HepG2 (cell line): Measurements from ENCODE around the gene CBLC. TPM values are rescaled to one million over a fixed set of nuclear protein-coding genes. Genes with fewer than 3 reads are reported as not detected.

Experiments
- AGO2 ChIP-seq: fragments of 200-400 bp; formaldehyde crosslinking; optimal IDR thresholded peaks from 2 replicates; pipeline ENCODE3; 2017; ENCODE audit warnings: mild to moderate bottlenecking, low read depth, low read length, moderate library complexity
- ARID2 ChIP-seq: sonication (generic); formaldehyde crosslinking; IDR thresholded peaks from 2 replicates; pipeline ENCODE4 v1.8.1; 2022; ENCODE audit warnings: mild to moderate bottlenecking, missing genetic modification reagents, borderline replicate concordance
- CEBPZ ChIP-seq: IDR thresholded peaks from 2 replicates; pipeline ENCODE4 v1.6.1; 2012; ENCODE audit warnings: low read length, improper control_type of control experiment
- EEA1 ChIP-seq: sonication (generic); formaldehyde crosslinking; IDR thresholded peaks from 2 replicates; pipeline ENCODE4 v1.5.1; 2020; ENCODE audit warnings: mild to moderate bottlenecking, missing genetic modification reagents, borderline replicate concordance
- ELF4 ChIP-seq: sonication (generic); formaldehyde crosslinking; IDR thresholded peaks from 2 replicates; pipeline ENCODE4 v1.5.0; 2020; ENCODE audit warnings: missing genetic modification reagents, mild to moderate bottlenecking, moderate library complexity, borderline replicate concordance
- FOXK2 ChIP-seq: fragments of 450-650 bp; IDR thresholded peaks from 2 replicates; pipeline ENCODE4 v1.6.1; 2016
- HOXD1 ChIP-seq: sonication (generic); formaldehyde crosslinking; IDR thresholded peaks from 2 replicates; pipeline ENCODE4 v1.5.0; 2020; ENCODE audit warnings: missing genetic modification reagents
- MXD3 ChIP-seq: IDR thresholded peaks from 2 replicates; pipeline ENCODE4 v1.6.1; 2016; ENCODE audit warnings: mild to moderate bottlenecking, missing biosample characterization, missing genetic modification reagents
- NFYB ChIP-seq: sonication (generic); formaldehyde crosslinking; IDR thresholded peaks from 2 replicates; pipeline ENCODE4 v1.4.0; 2020; ENCODE audit warnings: missing genetic modification reagents
- NR2C2 ChIP-seq: sonication (generic); formaldehyde crosslinking; IDR thresholded peaks from 2 replicates; pipeline ENCODE4 v1.4.0; 2020; ENCODE audit warnings: missing genetic modification reagents, mild to moderate bottlenecking, moderate library complexity, borderline replicate concordance
- NR2F6 ChIP-seq, 2 experiments: IDR thresholded peaks; 2 replicates each; pipeline ENCODE4 v1.6.1; 2016; ENCODE audit warnings: antibody characterized with exemption in 1 of 2, mild to moderate bottlenecking in 1 of 2
- RNF2 ChIP-seq: fragments of 450-650 bp; conservative IDR thresholded peaks from 2 replicates; pipeline ENCODE4 v1.6.1; 2016; ENCODE audit warnings: low read depth
- SAFB2 ChIP-seq: sonication (generic); formaldehyde crosslinking; IDR thresholded peaks from 2 replicates; pipeline ENCODE4 v1.5.1; 2020; ENCODE audit warnings: missing genetic modification reagents, low read depth, mild to moderate bottlenecking, borderline replicate concordance
- SP2 ChIP-seq: sonication (generic); formaldehyde crosslinking; IDR thresholded peaks from 2 replicates; pipeline ENCODE4 v1.5.1; 2020; ENCODE audit warnings: mild to moderate bottlenecking, missing genetic modification reagents
- THAP8 ChIP-seq: sonication (generic); formaldehyde crosslinking; IDR thresholded peaks from 2 replicates; pipeline ENCODE4 v1.5.1; 2020; ENCODE audit warnings: missing genetic modification reagents, mild to moderate bottlenecking, borderline replicate concordance
- ZBED4 ChIP-seq: sonication (generic); formaldehyde crosslinking; IDR thresholded peaks from 2 replicates; pipeline ENCODE4 v1.4.0; 2020; ENCODE audit warnings: missing genetic modification reagents, borderline replicate concordance
- ZNF124 ChIP-seq: sonication (generic); formaldehyde crosslinking; IDR thresholded peaks from 2 replicates; pipeline ENCODE4 v1.4.0; 2020; ENCODE audit warnings: missing genetic modification reagents
- ZNF251 ChIP-seq: sonication (generic); formaldehyde crosslinking; IDR thresholded peaks from 2 replicates; pipeline ENCODE4 v1.9.0; 2021; ENCODE audit warnings: mild to moderate bottlenecking, missing genetic modification reagents
- ZNF329 ChIP-seq: sonication (generic); formaldehyde crosslinking; IDR thresholded peaks from 2 replicates; pipeline ENCODE4 v1.9.0; 2021; ENCODE audit warnings: low read depth, mild to moderate bottlenecking, missing genetic modification reagents
- ZNF333 ChIP-seq: sonication (generic); formaldehyde crosslinking; IDR thresholded peaks from 2 replicates; pipeline ENCODE4 v1.4.0; 2020; ENCODE audit warnings: mild to moderate bottlenecking, missing genetic modification reagents, borderline replicate concordance
- ZNF605 ChIP-seq: sonication (generic); formaldehyde crosslinking; IDR thresholded peaks from 2 replicates; pipeline ENCODE4 v1.8.0; 2022; ENCODE audit warnings: mild to moderate bottlenecking, missing genetic modification reagents
- ZNF879 ChIP-seq: sonication (generic); formaldehyde crosslinking; IDR thresholded peaks from 2 replicates; pipeline ENCODE4 v1.8.1; 2023; ENCODE audit warnings: missing genetic modification reagents
- polyA plus RNA-seq, 8 experiments: library from polyadenylated mRNA; depleted of rRNA in 3 of 8; stranded (reverse) in 7 of 8; unstranded in 1 of 8; fragments of >200 nt; fragmentation: Illumina TruSeq in 4 of 8; extraction: Trizol in 4 of 8; gene quantifications; 2 replicates each; pipeline versions ENCODE4 v1.2.1 to v1.2.3, GENCODE V29; 2011 to 2016; ENCODE audit warnings: low read depth in 4 of 8, missing spikeins in 1 of 8, mixed read lengths in 1 of 8; ENCODE audit not compliant: insufficient read depth in 1 of 8
- total RNA-seq, 5 experiments: library from RNA; depleted of rRNA; stranded (reverse); fragments of >200 nt; fragmentation: Illumina TruSeq; extraction: Trizol; gene quantifications; 2 replicates each; pipeline ENCODE4 v1.2.3, GENCODE V29; 2016; ENCODE audit warnings: low read depth in 1 of 5

Gene CBLC
- total and polyA plus RNA-seq, 2 of the 13 experiments (the other 11 are each of a cell fraction or from before 2014, with no cell fraction given), result 1.8 to 2.6 TPM

- TF ChIP-seq AGO2 (no peak), ZNF124 (no peak), MXD3 (no peak), NFYB (no peak), SAFB2 (CRISPR knock-in tag) (no peak), NR2F6 (IDR thresholded peaks at IDR 0.05) (no peak; the same call in 1 of the 2 replicates), NR2F6 (CRISPR knock-in tag; IDR thresholded peaks at IDR 0.05) (peak; percentile 82), EEA1 (CRISPR knock-in tag) (no peak), HOXD1 (no peak; the same call in 1 of the 2 replicates), THAP8 (CRISPR knock-in tag) (no peak), CEBPZ (no peak), ARID2 (CRISPR knock-in tag) (no peak), ZNF879 (CRISPR knock-in tag) (no peak), SP2 (CRISPR knock-in tag) (no peak), ZNF251 (CRISPR knock-in tag) (no peak), ELF4 (no peak), NR2C2 (CRISPR knock-in tag) (no peak), ZNF605 (CRISPR knock-in tag) (0 out of 2 replicates have a peak, but pooled peaks have one; percentile 29), FOXK2 (no peak), ZNF329 (CRISPR knock-in tag) (no peak), RNF2 (no peak), ZBED4 (CRISPR knock-in tag) (peak; percentile 30; the same call in 1 of the 2 replicates), ZNF333 (no peak)
These were observed 30.2 kb downstream of the CBLC start (continued) for GRCh38 chr19:44807652-44808462.
